Endothelial cell of umbilical vein (primary cell): ENCODE measurements around the gene BTG1. TPM values are rescaled to one million over a fixed set of nuclear protein-coding genes. Genes with fewer than 3 reads are reported as not detected.

Experiments
- BruUV-seq: library from RNA; stranded (reverse); fragments of 400-500 nt; replicated peaks from 2 replicates; lab custom pipeline; 2021; lab: Mats Ljungman, UMichigan
- CTCF ChIA-PET: fragments of 300-600, 350-600 bp; sonication (Branson Sonifier 250); formaldehyde crosslinking; loops from one replicate; lab custom pipeline; 2021; ENCODE audit warnings: antibody characterized with exemption, inconsistent platforms; lab: Charles Lee
- POLR2A ChIA-PET: fragments of 300-600, 350-600 bp; sonication (Branson Sonifier 250); formaldehyde crosslinking; loops from one replicate; lab custom pipeline; 2021; ENCODE audit warnings: antibody characterized with exemption, inconsistent platforms; lab: Charles Lee
- DNase-seq: peaks from one replicate; pipeline ENCODE4 v3.0.0-alpha.2; 2011; ENCODE audit warnings: low read depth, low spot score
- FAIRE-seq: peaks from 2 replicates; lab custom pipeline; 2011; peaks lifted over from hg19 to GRCh38; lab: Jason Lieb, UNC
- H2AFZ ChIP-seq: 2 replicates; pipeline ENCODE4 v1.6.0; 2012; ENCODE audit warnings: low read depth, low read length, control low read depth, inconsistent platforms
- H3K27ac ChIP-seq: 2 replicates; pipeline ENCODE4 v1.5.1; 2011; ENCODE audit warnings: low read depth, mild to moderate bottlenecking, control low read depth, low read length, moderate library complexity; ENCODE audit not compliant: insufficient read depth
- H3K27me3 ChIP-seq, 2 experiments: 2 replicates each; pipeline versions ENCODE4 v1.6.0 to v1.6.1; 2011; ENCODE audit warnings: low read length in 2 of 2, mixed read lengths in 1 of 2; ENCODE audit not compliant: control insufficient read depth in 2 of 2, insufficient read depth in 2 of 2
- H3K36me3 ChIP-seq, 2 experiments: 2 replicates in 1 of 2; 3 replicates in 1 of 2; pipeline ENCODE4 v1.5.1; 2011; ENCODE audit warnings: low read length in 2 of 2, mild to moderate bottlenecking in 1 of 2, moderate library complexity in 1 of 2; ENCODE audit not compliant: control insufficient read depth in 2 of 2, insufficient read depth in 2 of 2; ENCODE audit errors: extremely low read depth in 1 of 2
- H3K4me1 ChIP-seq: 3 replicates; pipeline ENCODE4 v1.5.1; 2011; ENCODE audit warnings: mild to moderate bottlenecking, low read length; ENCODE audit not compliant: control insufficient read depth, insufficient read depth; ENCODE audit errors: extremely low read depth
- H3K4me2 ChIP-seq: 2 replicates; pipeline ENCODE4 v1.6.1; 2011; ENCODE audit warnings: low read length, control low read depth, mixed read lengths; ENCODE audit not compliant: insufficient read depth
- H3K4me3 ChIP-seq, 3 experiments: fragments of 200-600 bp in 1 of 3; sonication (generic), shearing (Covaris generic) in 1 of 3; replicated peaks in 1 of 3; 2 replicates each; pipeline ENCODE4 v1.5.1; 2011 to 2016; ENCODE audit warnings: control low read depth in 3 of 3, low read length in 3 of 3, mild to moderate bottlenecking in 2 of 3, inconsistent platforms in 1 of 3, low read depth in 1 of 3, moderate library complexity in 1 of 3; ENCODE audit not compliant: insufficient read depth in 1 of 3
- H3K79me2 ChIP-seq: 2 replicates; pipeline ENCODE4 v1.6.0; 2012; ENCODE audit warnings: low read length, inconsistent platforms; ENCODE audit not compliant: control insufficient read depth, insufficient read depth
- H3K9ac ChIP-seq: replicated peaks from 2 replicates; pipeline ENCODE3; 2011; ENCODE audit warnings: low read length, control low read depth; ENCODE audit not compliant: insufficient read depth; ENCODE audit errors: extremely low read depth
- H3K9me1 ChIP-seq: replicated peaks from 3 replicates; pipeline ENCODE4 v1.6.0; 2011; ENCODE audit warnings: mild to moderate bottlenecking, low read length; ENCODE audit not compliant: control insufficient read depth, insufficient read depth; ENCODE audit errors: extremely low read depth
- H3K9me3 ChIP-seq: replicated peaks from 2 replicates; pipeline ENCODE4 v1.5.1; 2012; ENCODE audit warnings: low read length, inconsistent platforms; ENCODE audit not compliant: control insufficient read depth, insufficient read depth
- H4K20me1 ChIP-seq: replicated peaks from 2 replicates; pipeline ENCODE3; 2011; ENCODE audit warnings: mild to moderate bottlenecking, low read length; ENCODE audit not compliant: control insufficient read depth, insufficient read depth; ENCODE audit errors: extremely low read depth
- EZH2 ChIP-seq: IDR thresholded peaks from 2 replicates; pipeline ENCODE4 v1.6.1; 2012; ENCODE audit warnings: borderline replicate concordance, low read depth, mild to moderate bottlenecking, moderate library complexity, low read length, inconsistent platforms; ENCODE audit not compliant: severe bottlenecking
- FOS ChIP-seq: IDR thresholded peaks from 2 replicates; pipeline ENCODE4 v1.6.1; 2011; ENCODE audit warnings: mild to moderate bottlenecking, low read length, moderate library complexity, borderline replicate concordance; ENCODE audit not compliant: insufficient read depth
- GATA2 ChIP-seq: IDR thresholded peaks from 2 replicates; pipeline ENCODE4 v1.7.0; 2011; ENCODE audit warnings: low read depth, mild to moderate bottlenecking, moderate library complexity, mixed read lengths, low read length; ENCODE audit not compliant: insufficient read length, insufficient read depth
- JUN ChIP-seq: IDR thresholded peaks from 2 replicates; pipeline ENCODE4 v1.6.1; 2011; ENCODE audit warnings: borderline replicate concordance, low read depth; ENCODE audit not compliant: insufficient read length, insufficient read depth
- MYC ChIP-seq: IDR thresholded peaks from one replicate; pipeline ENCODE4 v1.6.1; 2011; ENCODE audit warnings: mild to moderate bottlenecking, low read depth, low read length
- POLR2A ChIP-seq: IDR thresholded peaks from 2 replicates; pipeline ENCODE4 v1.6.1; 2012; ENCODE audit warnings: low read depth, mild to moderate bottlenecking, control low read depth, low read length
- POLR2AphosphoS5 ChIP-seq: IDR thresholded peaks from 2 replicates; pipeline ENCODE4 v1.6.1; 2012; ENCODE audit warnings: low read depth, mild to moderate bottlenecking, control low read depth, low read length, moderate library complexity; ENCODE audit not compliant: insufficient read depth
- dilution Hi-C: fragments of 300-500 bp; cut with MboI; formaldehyde crosslinking; loops from one replicate; pipeline ENCODE4 v1.15.0; 2019; ENCODE audit warnings: low sequenced_read_pairs; ENCODE audit not compliant: extremely low pct_ligation_motif_present
- intact Hi-C: fragments of 100-400 bp; cut with micrococcal nuclease; formaldehyde crosslinking; loops from one replicate; pipeline ENCODE4 v1.10.0; 2022
- polyA plus RNA-seq, 4 experiments: library from polyadenylated mRNA; depleted of rRNA in 3 of 4; stranded (reverse) in 3 of 4; unstranded in 1 of 4; fragments of >200 nt; gene quantifications; 2 replicates each; pipeline versions ENCODE4 v1.2.1 to v1.2.3, GENCODE V29; 2011 to 2012; ENCODE audit warnings: missing spikeins in 1 of 4
- total RNA-seq: library from RNA; stranded (reverse); gene quantifications from 2 replicates; pipeline ENCODE4 v1.2.3, GENCODE V29; 2021
- TF ChIP-seq, protein P1 (sequence below), 2 donors: IDR thresholded peaks; 1 replicate in 1 of 2; 2 replicates in 1 of 2; pipeline ENCODE4 v1.5.1; 2011; ENCODE audit warnings: low read length in 2 of 2, mild to moderate bottlenecking in 2 of 2, moderate library complexity in 2 of 2, control low read depth in 1 of 2, inconsistent platforms in 1 of 2, low read depth in 1 of 2; ENCODE audit not compliant: insufficient read depth in 1 of 2; ENCODE audit errors: extremely low read depth in 1 of 2
- TF ChIP-seq, protein P2 (sequence below): IDR thresholded peaks from 2 replicates; pipeline ENCODE4 v1.6.1; 2011; ENCODE audit not compliant: insufficient read depth, insufficient read length

Gene BTG1
- total and polyA plus RNA-seq, 2 donors (not counting 3 experiments of a cell fraction or from before 2014, with no cell fraction given): 42.8 to 104 TPM

DNA sequence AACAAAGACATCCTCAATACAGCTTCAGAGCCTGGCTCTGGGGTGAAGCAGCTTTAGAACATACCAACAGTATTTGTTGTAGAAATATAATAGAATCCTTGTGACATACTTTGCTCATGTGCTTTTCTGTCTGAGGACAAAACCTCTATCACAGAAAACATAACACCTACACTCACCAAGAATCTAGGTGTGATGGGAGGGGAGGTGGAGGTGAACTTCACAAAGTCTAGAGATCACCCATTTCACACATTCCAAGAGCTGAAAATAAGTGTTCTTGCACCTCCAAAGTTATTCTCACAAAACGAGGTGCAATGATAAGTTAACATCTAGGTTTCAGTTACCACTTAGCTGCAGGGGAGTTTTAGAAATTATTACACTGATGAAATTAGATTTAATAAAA, 32.7 kb upstream of the BTG1 start:
- ChIA-PET POLR2A (no interaction called here), CTCF (interaction anchor here (1.0 kb wide), 1 partner anchor 23 kb away, joined by 3 read pairs; no protein-coding TSS in a partner anchor)
- H3K9me1 ChIP-seq: no peaks in the 10 kb centered on the region
- TF ChIP-seq, protein P1, sequence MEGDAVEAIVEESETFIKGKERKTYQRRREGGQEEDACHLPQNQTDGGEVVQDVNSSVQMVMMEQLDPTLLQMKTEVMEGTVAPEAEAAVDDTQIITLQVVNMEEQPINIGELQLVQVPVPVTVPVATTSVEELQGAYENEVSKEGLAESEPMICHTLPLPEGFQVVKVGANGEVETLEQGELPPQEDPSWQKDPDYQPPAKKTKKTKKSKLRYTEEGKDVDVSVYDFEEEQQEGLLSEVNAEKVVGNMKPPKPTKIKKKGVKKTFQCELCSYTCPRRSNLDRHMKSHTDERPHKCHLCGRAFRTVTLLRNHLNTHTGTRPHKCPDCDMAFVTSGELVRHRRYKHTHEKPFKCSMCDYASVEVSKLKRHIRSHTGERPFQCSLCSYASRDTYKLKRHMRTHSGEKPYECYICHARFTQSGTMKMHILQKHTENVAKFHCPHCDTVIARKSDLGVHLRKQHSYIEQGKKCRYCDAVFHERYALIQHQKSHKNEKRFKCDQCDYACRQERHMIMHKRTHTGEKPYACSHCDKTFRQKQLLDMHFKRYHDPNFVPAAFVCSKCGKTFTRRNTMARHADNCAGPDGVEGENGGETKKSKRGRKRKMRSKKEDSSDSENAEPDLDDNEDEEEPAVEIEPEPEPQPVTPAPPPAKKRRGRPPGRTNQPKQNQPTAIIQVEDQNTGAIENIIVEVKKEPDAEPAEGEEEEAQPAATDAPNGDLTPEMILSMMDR (IDR thresholded peaks at IDR 0.05; ENCODE audit: extremely low read depth in 1 of 2, insufficient read depth in 1 of 2, low read depth in 1 of 2, low read length in 2 of 2): no peak
- TF ChIP-seq EZH2: no peak
- TF ChIP-seq JUN: no peak
- TF ChIP-seq FOS: no peak
- TF ChIP-seq POLR2A: no peak
- TF ChIP-seq MYC: no peak
- TF ChIP-seq, protein P2, sequence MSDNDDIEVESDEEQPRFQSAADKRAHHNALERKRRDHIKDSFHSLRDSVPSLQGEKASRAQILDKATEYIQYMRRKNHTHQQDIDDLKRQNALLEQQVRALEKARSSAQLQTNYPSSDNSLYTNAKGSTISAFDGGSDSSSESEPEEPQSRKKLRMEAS: no peak
- no peak for TF ChIP-seq GATA2
- no peak for TF ChIP-seq POLR2AphosphoS5
- no peak overlapping the region for H3K9ac ChIP-seq
- FAIRE-seq (no peak), DNase-seq (no peak)
- no peak overlapping the region for H3K4me2 ChIP-seq
- H3K9me3 ChIP-seq: no peaks in the 10 kb centered on the region
- no peak overlapping the region for H3K4me3 ChIP-seq
- no TSS peak for BruUV-seq
- H3K27ac ChIP-seq: no peak overlapping the region
- H3K4me1 ChIP-seq: no peaks in the 10 kb centered on the region
- no peaks in the 10 kb centered on the region for H3K36me3 ChIP-seq
- no peaks in the 10 kb centered on the region for H3K79me2 ChIP-seq
- no peaks in the 10 kb centered on the region for H4K20me1 ChIP-seq
- H2AFZ ChIP-seq: no peak overlapping the region
- H3K27me3 ChIP-seq: peaks cover 0 to 5% of the 10 kb centered on the region in 2 experiments
- intact Hi-C loops: no loop called here
- dilution Hi-C loops: no loop called here
